Thoracic aorta (tissue), 2 donors: ENCODE measurements around the gene MDM1. TPM values are rescaled to one million over a fixed set of nuclear protein-coding genes. Genes with fewer than 3 reads are reported as not detected.

ENCODE experiments used
- ATAC-seq: fragments of 150-250 bp; one replicate; pipeline ENCODE4 v1.8.0; 2017; ENCODE audit warnings: low read depth; ENCODE audit not compliant: insufficient number of reproducible peaks, low FRiP score
- DNase-seq: peaks from one replicate; pipeline ENCODE4 v3.0.0-alpha.2; 2020; ENCODE audit warnings: low spot score
- H3K27ac ChIP-seq, 2 donors: fragments of 200-600 bp; sonication (generic); 1 replicate in 1 of 2; 2 replicates in 1 of 2; pipeline ENCODE4 v1.5.1; 2016; ENCODE audit warnings: mild to moderate bottlenecking in 2 of 2, moderate library complexity in 2 of 2
- H3K27me3 ChIP-seq: fragments of 200-600 bp; sonication (generic); replicated peaks from 2 replicates; pipeline ENCODE4 v1.6.0; 2016; ENCODE audit warnings: mild to moderate bottlenecking; ENCODE audit not compliant: insufficient read depth
- H3K36me3 ChIP-seq: fragments of 200-600 bp; sonication (generic); one replicate; pipeline ENCODE4 v1.5.1; 2016
- H3K4me1 ChIP-seq, 2 donors: fragments of 200-600 bp; sonication (generic); 1 replicate in 1 of 2; 2 replicates in 1 of 2; pipeline versions ENCODE4 v1.5.1 to v1.6.0; 2016; ENCODE audit warnings: low read depth in 2 of 2, mild to moderate bottlenecking in 1 of 2; ENCODE audit not compliant: control insufficient read depth in 1 of 2
- H3K4me3 ChIP-seq: fragments of 200-600 bp; sonication (generic); 2 replicates; pipeline ENCODE4 v1.5.1; 2016; ENCODE audit warnings: mild to moderate bottlenecking
- H3K9me3 ChIP-seq: fragments of 200-600 bp; sonication (generic); 2 replicates; pipeline ENCODE4 v1.5.1; 2016
- CTCF ChIP-seq: fragments of 200-600 bp; sonication (generic); IDR thresholded peaks from one replicate; pipeline ENCODE4 v1.5.1; 2019; ENCODE audit warnings: antibody characterized with exemption
- total RNA-seq, 2 donors: library from RNA; depleted of rRNA; stranded (reverse); fragments of >200 nt; gene quantifications; one replicate each; pipeline versions ENCODE4 v1.1.0 to v1.2.3, GENCODE V29; 2016

The MDM1 gene
- total RNA-seq, 2 donors from 2014 or later, result 13.4 to 17.1 TPM

- no peak for ATAC-seq
- no peak overlapping the region for H3K4me3 ChIP-seq
- no peak overlapping the region for H3K27ac ChIP-seq
- peaks cover 0 to 4% of the 10 kb centered on the region in 2 donors for H3K4me1 ChIP-seq
- no peaks in the 10 kb centered on the region for H3K27me3 ChIP-seq
- H3K9me3 ChIP-seq, result no peaks in the 10 kb centered on the region
- no peak for TF ChIP-seq CTCF
- DNase-seq, result no peak
- no peaks in the 10 kb centered on the region for H3K36me3 ChIP-seq
Measured at GRCh38 chr12:68376901-68377300, 44.7 kb upstream of the MDM1 start.

GRCh38 chr12:68375756-68376695 lies 43.9 kb upstream of the MDM1 start:
- no peak for DNase-seq
- H3K27ac ChIP-seq, result no peak overlapping the region
- TF ChIP-seq CTCF, result no peak
- H3K9me3 ChIP-seq, result no peaks in the 10 kb centered on the region
- peaks cover 0 to 4% of the 10 kb centered on the region in 2 donors for H3K4me1 ChIP-seq
- H3K36me3 ChIP-seq, result no peaks in the 10 kb centered on the region
- H3K27me3 ChIP-seq, result no peaks in the 10 kb centered on the region
- no peak overlapping the region for H3K4me3 ChIP-seq
- no peak for ATAC-seq

GRCh38 chr12:68374307-68374982 lies 42.3 kb upstream of the MDM1 start:
- ATAC-seq (no peak), DNase-seq (no peak)
- Histone ChIP-seq H3K9me3 (no peaks in the 10 kb centered on the region), H3K4me3 (no peak overlapping the region), H3K36me3 (no peaks in the 10 kb centered on the region), H3K27me3 (no peaks in the 10 kb centered on the region), H3K27ac (no peak overlapping the region), H3K4me1 (peaks cover 0 to 4% of the 10 kb centered on the region in 2 donors)
- TF ChIP-seq CTCF, result no peak

GRCh38 chr12:68370667-68371066 lies 38.5 kb upstream of the MDM1 start:
- ATAC-seq, result no peak
- no peak overlapping the region for H3K27ac ChIP-seq
- no peaks in the 10 kb centered on the region for H3K27me3 ChIP-seq
- no peak for TF ChIP-seq CTCF
- no peaks in the 10 kb centered on the region for H3K36me3 ChIP-seq
- no peak overlapping the region for H3K4me3 ChIP-seq
- no peaks in the 10 kb centered on the region for H3K9me3 ChIP-seq
- no peak for DNase-seq
- no peaks in the 10 kb centered on the region for H3K4me1 ChIP-seq

GRCh38 chr12:68370006-68370590 lies 37.9 kb upstream of the MDM1 start:
- Histone ChIP-seq H3K4me3 (no peak overlapping the region), H3K4me1 (no peaks in the 10 kb centered on the region), H3K36me3 (no peaks in the 10 kb centered on the region), H3K27me3 (no peaks in the 10 kb centered on the region), H3K27ac (no peak overlapping the region), H3K9me3 (no peaks in the 10 kb centered on the region)
- DNase-seq (no peak), ATAC-seq (no peak)
- TF ChIP-seq CTCF, result no peak
